ENCODE data around the gene PDE11A. TPM values are rescaled to one million over a fixed set of nuclear protein-coding genes. Genes with fewer than 3 reads are reported as not detected.

PDE11A gene
- total and polyA plus RNA-seq, 2 of the 8 experiments (the other 6 are each of a cell fraction or from before 2014, with no cell fraction given): 0.19 to 0.23 TPM

GRCh38 chr2:177616066-177616465, 456.5 kb downstream of the PDE11A start:
- Histone ChIP-seq H2BK120ac (replicated peaks; ENCODE audit: low read depth, low read length) (no peak overlapping the region), H3K4ac (replicated peaks; ENCODE audit: insufficient read length, low read depth, low read length) (no peak overlapping the region), H3K14ac (ENCODE audit: insufficient read length) (no peak overlapping the region), H3K23ac (ENCODE audit: insufficient read length) (no peak overlapping the region), H3K4me2 (ENCODE audit: insufficient read depth in 1 of 2, low read depth in 2 of 2, low read length in 2 of 2) (no peak overlapping the region), H3K18ac (ENCODE audit: extremely low read depth, low read length) (no peak overlapping the region), H4K5ac (ENCODE audit: insufficient read length, low read depth, low read length) (no peak overlapping the region), H4K91ac (replicated peaks; ENCODE audit: insufficient read length, low read length) (no peak overlapping the region), H2BK5ac (ENCODE audit: low read depth, low read length) (no peak overlapping the region), H3K4me1 (replicated peaks in 1 of 4; ENCODE audit: control insufficient read depth in 3 of 4, insufficient read depth in 4 of 4, low read length in 3 of 4) (peaks cover 0 to 6% (median 0%) of the 10 kb centered on the region in 4 experiments; a peak in 2 of 7 replicates), H3K56ac (replicated peaks; ENCODE audit: insufficient read length, low read depth, low read length) (no peak overlapping the region), H3K27ac (ENCODE audit: low read depth, low read length) (no peak overlapping the region), H4K20me1 (replicated peaks in 1 of 2; ENCODE audit: control insufficient read depth in 1 of 2, insufficient read depth in 2 of 2, low read length in 2 of 2) (peaks cover 0 to 3% of the 10 kb centered on the region in 2 experiments), H3K79me2 (ENCODE audit: control insufficient read depth in 1 of 2, insufficient read depth in 2 of 2, low read length in 2 of 2) (no peaks in the 10 kb centered on the region), H3K4me3 (ENCODE audit: extremely low read depth in 1 of 4, insufficient read depth in 2 of 4, low read depth in 3 of 4, low read length in 4 of 4) (no peak overlapping the region), H4K8ac (ENCODE audit: extremely low read depth, insufficient read depth, low read length) (no peak overlapping the region), H3K23me2 (ENCODE audit: low read depth, low read length) (peaks cover 2% of the 10 kb centered on the region), H3K9ac (replicated peaks in 1 of 4; ENCODE audit: extremely low read depth in 1 of 4, low read depth in 3 of 4, low read length in 3 of 4) (no peak overlapping the region), H3K36me3 (ENCODE audit: control insufficient read depth in 2 of 4, insufficient read depth in 4 of 4, low read length in 3 of 4) (no peaks in the 10 kb centered on the region), H2AK5ac (ENCODE audit: low read depth, low read length) (no peak overlapping the region), H2BK12ac (ENCODE audit: low read depth, low read length) (no peak overlapping the region), H2BK15ac (ENCODE audit: low read length) (no peak overlapping the region), H3K9me3 (ENCODE audit: insufficient read depth in 2 of 2, low read depth in 1 of 2, low read length in 1 of 2) (no peaks in the 10 kb centered on the region), H2BK20ac (ENCODE audit: low read length) (no peak overlapping the region), H3K27me3 (replicated peaks in 1 of 4; ENCODE audit: control insufficient read depth in 3 of 4, extremely low read depth in 1 of 4, insufficient read depth in 3 of 4, low read length in 3 of 4) (no peaks in the 10 kb centered on the region), H3K79me1 (ENCODE audit: low read depth, low read length) (no peaks in the 10 kb centered on the region), H2AFZ (ENCODE audit: low read length) (no peak overlapping the region)
- TF ChIP-seq CBX5 (IDR thresholded peaks at IDR 0.05; ENCODE audit: low read depth, low read length) (no peak), E2F6 (IDR thresholded peaks at IDR 0.05) (no peak), NANOG (IDR thresholded peaks at IDR 0.05; ENCODE audit: insufficient read depth, low read depth, low read length, poor library complexity, severe bottlenecking) (no peak), CHD2 (IDR thresholded peaks at IDR 0.05; ENCODE audit: low read length) (no peak), POU5F1 (IDR thresholded peaks at IDR 0.05; ENCODE audit: low read depth, low read length) (no peak), BCL11A (IDR thresholded peaks at IDR 0.05; ENCODE audit: low read depth in 2 of 2, low read length in 2 of 2) (no peak), CHD1 (IDR thresholded peaks at IDR 0.05; ENCODE audit: low read depth, low read length) (no peak)
- ChIA-PET CTCF (ENCODE audit: partially characterized antibody) (interaction anchor here (0.6 to 1.3 kb wide), 3 partner anchors 11 to 58 kb away, joined by 3 read pairs; no protein-coding TSS in a partner anchor), POLR2A (ENCODE audit: partially characterized antibody) (no interaction called here)
- WGBS, 2 experiments (ENCODE audit: extremely low coverage in 1 of 2, insufficient coverage in 1 of 2, insufficient read length in 1 of 2, insufficient replicate concordance in 2 of 2, low coverage in 1 of 2, low lambda C conversion rate in 2 of 2, missing lambda C conversion rate in 1 of 2): 83% methylated on average over 4 of the region's 4 CpGs; no CpG with 5 or more reads in 1 of the 2 experiments
- no peak for DNase-seq (ENCODE audit: low read depth in 1 of 2, low spot score in 2 of 2)
- FAIRE-seq: no peak

Data from H1 (cell line).